CD4-positive, CD25-positive, alpha-beta regulatory T cell (primary cell): ENCODE data around the gene THOC5. TPM values are rescaled to one million over a fixed set of nuclear protein-coding genes. Genes with fewer than 3 reads are reported as not detected.

Source experiments
- polyA plus RNA-seq, 4 donors: library from polyadenylated mRNA; unstranded; fragments of 300-500 nt; fragmentation: Illumina TruSeq; gene quantifications; one replicate each; pipeline ENCODE4 v1.2.3, GENCODE V29; 2021
- total RNA-seq: library from RNA; stranded (reverse); gene quantifications from one replicate; pipeline ENCODE4 v1.2.3, GENCODE V29; 2022

THOC5 gene
- total and polyA plus RNA-seq, 5 donors from 2014 or later: 27.8 to 54.0 (median 32.5) TPM

Other genes starting within 250 kb of the THOC5 start
- 1.8 TPM for gene GAS2L1, start 247.1 kb downstream of the THOC5 start, total RNA-seq
- under 1 TPM in 1 of 4 donors, not detected in 3; 0.22 TPM for gene GAS2L1, start 247.1 kb downstream of the THOC5 start, polyA plus RNA-seq
- not detected for gene RASL10A, start 238.1 kb downstream of the THOC5 start, total RNA-seq
- gene RASL10A, start 238.1 kb downstream of the THOC5 start, polyA plus RNA-seq: not detected
- 40.8 TPM for gene AP1B1, start 165.2 kb downstream of the THOC5 start, total RNA-seq
- gene AP1B1, start 165.2 kb downstream of the THOC5 start, polyA plus RNA-seq: 10 to 100 TPM; 11.7 to 15.8 (median 14.1) TPM
- not detected for gene RFPL1, start 115.2 kb downstream of the THOC5 start, total RNA-seq
- gene RFPL1, start 115.2 kb downstream of the THOC5 start, polyA plus RNA-seq: not detected
- 0.32 TPM for gene NEFH, start 73.5 kb downstream of the THOC5 start, total RNA-seq
- under 1 TPM; 0.08 to 0.49 (median 0.25) TPM for gene NEFH, start 73.5 kb downstream of the THOC5 start, polyA plus RNA-seq
- 26.9 TPM for gene NIPSNAP1, start 27.4 kb upstream of the THOC5 start, total RNA-seq
- gene NIPSNAP1, start 27.4 kb upstream of the THOC5 start, polyA plus RNA-seq: 10 to 100 TPM; 48.5 to 61.9 (median 54.5) TPM
- gene NF2, start 49.9 kb upstream of the THOC5 start, total RNA-seq: 31.6 TPM
- gene NF2, start 49.9 kb upstream of the THOC5 start, polyA plus RNA-seq: 10 to 100 TPM; 16.4 to 20.0 (median 18.5) TPM
- gene CABP7, start 166.2 kb upstream of the THOC5 start, total RNA-seq: 0.35 TPM
- under 1 TPM; 0.11 to 0.23 (median 0.16) TPM for gene CABP7, start 166.2 kb upstream of the THOC5 start, polyA plus RNA-seq
- gene ZMAT5, start 213.2 kb upstream of the THOC5 start, total RNA-seq: 18.6 TPM
- 10 to 100 TPM; 49.5 to 69.9 (median 62.9) TPM for gene ZMAT5, start 213.2 kb upstream of the THOC5 start, polyA plus RNA-seq
- gene UQCR10, start 213.6 kb upstream of the THOC5 start, total RNA-seq: 49.0 TPM
- gene UQCR10, start 213.6 kb upstream of the THOC5 start, polyA plus RNA-seq: 100 to 1,000 TPM; 296 to 420 (median 350) TPM